Jurkat, Clone E6-1 (cell line): ENCODE results near the gene PGS1.

Source experiments
- DNase-seq: peaks from one replicate; pipeline ENCODE4 v3.0.0-alpha.2; 2011; ENCODE audit warnings: low read depth, low spot score
- H3K4me3 ChIP-seq: 2 replicates; pipeline ENCODE4 v1.5.1; 2011; ENCODE audit warnings: mild to moderate bottlenecking, low read length, control low read depth, moderate library complexity

PGS1 gene

DNA sequence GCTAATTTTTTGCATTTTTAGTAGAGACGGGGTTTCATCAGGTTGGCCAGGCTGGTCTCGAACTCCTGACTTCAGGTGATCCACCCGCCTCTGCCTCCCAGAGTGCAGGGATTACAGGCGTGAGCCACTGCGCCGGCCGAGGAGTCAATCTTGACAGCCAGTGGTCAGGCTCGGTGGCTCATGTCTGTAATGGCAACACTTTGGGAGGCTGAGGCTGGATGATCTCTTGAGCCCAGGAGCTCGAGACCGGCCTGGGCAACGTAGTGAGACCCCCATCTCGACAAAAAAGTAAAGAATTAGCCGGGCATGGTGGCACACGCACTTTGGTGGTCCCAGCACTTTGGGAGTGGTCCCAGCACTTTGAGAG, 608 bp upstream of the PGS1 start:
- DNase-seq: no peak
- H3K4me3 ChIP-seq: peak overlapping the region; percentile 75

DNA sequence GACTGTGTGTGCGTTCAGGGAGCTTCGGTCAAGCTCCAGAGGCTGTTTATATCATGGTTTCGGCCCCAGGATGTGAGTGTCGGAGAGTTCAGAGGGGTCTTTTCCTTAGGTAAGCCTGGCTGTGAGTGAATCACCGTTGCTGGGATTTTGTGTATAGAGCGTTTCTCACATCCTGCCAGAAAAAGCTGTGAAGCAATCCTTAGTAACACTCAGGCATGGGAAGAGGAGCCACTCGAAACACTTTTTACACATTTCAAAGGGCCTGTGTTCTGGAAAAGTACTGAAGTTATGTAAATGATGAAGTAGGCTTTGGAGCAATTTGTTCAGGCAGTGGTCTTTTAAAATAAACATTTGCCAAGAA, 662 bp downstream of the PGS1 start:
- DNase-seq: no peak
- H3K4me3 ChIP-seq: peak overlapping the region; percentile 75

GRCh38 chr17:78380370-78380769, 1.9 kb downstream of the PGS1 start:
- no peak overlapping the region for H3K4me3 ChIP-seq
- DNase-seq: no peak

GRCh38 chr17:78381601-78382232, 3.3 kb downstream of the PGS1 start:
- no peak overlapping the region for H3K4me3 ChIP-seq
- DNase-seq: no peak

DNA sequence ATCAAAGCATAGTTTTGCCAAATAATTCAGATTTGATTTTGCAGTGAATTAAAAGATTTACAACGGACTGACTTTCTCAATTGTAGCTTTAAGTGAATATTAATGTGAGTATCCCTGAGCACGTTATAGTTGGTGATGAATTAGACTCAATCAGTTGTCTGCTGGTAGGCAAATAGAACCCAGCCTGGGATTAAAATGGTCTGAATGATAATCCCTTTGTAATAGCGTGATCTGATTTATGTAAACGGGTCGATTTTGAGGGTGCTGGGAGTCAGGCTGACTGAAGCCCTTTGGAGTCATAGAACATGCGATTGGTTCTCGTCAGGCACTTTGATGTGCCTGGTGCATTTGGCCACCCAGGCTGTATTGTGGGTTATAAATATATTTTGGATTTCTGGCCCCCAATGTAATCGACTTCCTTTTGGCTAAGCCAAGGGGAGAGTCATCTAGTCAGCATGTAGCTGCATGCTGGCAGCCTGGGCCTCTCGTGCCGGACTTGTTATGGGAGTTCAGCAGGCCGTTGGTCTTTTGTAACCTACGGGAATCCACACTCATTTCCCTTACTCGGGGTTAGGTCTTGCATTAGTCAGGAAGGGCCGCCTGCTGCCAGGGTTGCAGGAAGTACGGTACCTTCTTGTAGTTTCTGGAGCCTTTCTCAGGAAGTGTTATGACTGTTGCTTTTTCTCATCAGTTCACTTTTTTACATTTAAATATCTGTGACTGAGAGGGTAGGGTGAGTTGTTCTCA, 5.4 kb downstream of the PGS1 start:
- no peak overlapping the region for H3K4me3 ChIP-seq
- no peak for DNase-seq

- DNase-seq: no peak
- no peak overlapping the region for H3K4me3 ChIP-seq
Observed at GRCh38 chr17:78384479-78385175, 6.2 kb downstream of the PGS1 start.

DNA sequence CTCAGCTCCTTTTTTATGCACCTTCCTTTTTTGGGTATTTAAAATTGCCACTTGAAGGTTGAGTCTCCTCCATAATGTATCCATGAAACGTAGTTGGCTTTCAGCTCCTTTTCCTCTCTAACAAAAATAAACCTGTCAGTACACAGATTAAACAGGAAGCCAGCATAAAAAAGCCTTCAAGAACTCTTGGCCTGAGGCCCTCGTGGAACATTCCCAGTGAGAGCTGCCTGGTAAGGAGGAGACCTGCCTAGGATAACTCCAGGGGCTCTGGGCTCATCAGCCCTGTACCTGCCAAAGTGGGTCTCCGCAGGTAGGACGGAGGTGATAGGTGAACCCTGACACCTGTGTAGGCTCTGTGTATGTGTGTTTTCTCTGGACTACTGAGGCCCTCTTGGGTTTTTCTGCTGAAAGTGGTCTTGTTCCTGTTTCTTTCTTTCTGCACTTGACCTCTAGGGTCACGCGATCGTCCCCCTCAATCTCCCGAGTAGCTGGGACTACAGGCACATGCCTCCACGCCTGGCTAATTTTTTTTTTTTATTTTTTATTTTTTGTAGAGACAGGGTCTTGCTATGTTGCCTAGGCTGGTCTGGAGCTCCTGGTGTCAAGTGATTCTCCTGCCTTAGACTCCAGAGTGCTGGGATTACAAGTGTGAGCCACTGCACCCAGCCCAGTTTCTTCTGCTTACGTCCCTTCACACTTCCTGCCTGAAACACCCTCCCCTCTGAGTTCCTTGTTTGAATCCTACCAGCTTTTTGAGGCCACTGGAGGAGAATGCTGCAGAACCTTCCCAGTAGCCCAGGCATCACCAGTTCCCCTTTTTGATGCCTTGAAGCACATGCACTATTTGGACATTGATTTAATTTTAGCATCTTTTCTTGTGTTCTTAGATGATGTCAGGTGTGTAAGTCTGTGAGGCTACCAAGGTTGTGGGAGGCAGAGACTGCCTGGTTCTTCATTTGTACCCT, 9.8 kb downstream of the PGS1 start:
- H3K4me3 ChIP-seq: no peak overlapping the region
- DNase-seq: no peak

DNA sequence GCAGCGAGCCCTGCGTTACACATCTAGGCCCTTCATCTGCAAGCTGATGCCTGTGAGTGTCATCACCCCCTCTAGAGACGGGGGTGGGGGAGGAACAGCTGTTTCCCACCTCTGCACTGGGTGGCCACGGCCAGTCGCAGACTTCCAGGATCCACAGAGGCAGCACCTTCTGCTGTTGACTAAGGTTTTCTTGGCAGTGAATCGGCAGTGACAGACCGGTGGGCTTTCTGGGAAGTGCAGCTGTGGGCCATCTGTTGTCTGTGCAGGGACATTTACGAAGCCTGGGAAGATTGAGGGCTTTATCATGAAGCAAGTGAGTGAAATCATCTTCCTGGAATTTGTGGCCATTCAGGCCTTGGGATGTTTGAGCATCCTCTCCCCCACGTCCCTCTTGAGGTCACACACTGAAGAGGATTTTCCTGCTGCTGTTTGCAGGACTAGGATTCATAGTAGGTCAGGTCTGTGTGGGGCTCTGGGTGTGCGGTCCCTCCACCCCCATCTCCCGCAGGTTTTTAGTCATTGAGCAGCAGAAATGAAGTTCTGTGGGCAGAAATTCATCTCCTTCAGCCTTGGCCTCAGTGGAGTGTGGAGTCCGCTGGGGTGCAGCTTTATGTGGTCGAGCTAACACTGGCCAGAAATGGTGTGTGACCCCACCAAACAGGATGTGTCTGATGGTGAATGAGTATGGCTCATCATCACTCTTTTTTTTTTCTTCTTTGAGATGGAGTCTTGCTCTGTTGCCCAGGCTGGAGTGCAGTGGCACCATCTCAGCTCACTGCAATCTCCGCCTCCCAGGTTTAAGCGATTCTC, 12.0 kb downstream of the PGS1 start:
- no peak for DNase-seq
- no peak overlapping the region for H3K4me3 ChIP-seq

- H3K4me3 ChIP-seq: no peak overlapping the region
- DNase-seq: no peak
Observed at GRCh38 chr17:78391051-78391431, 12.6 kb downstream of the PGS1 start.

- no peak overlapping the region for H3K4me3 ChIP-seq
- no peak for DNase-seq
Observed at GRCh38 chr17:78391843-78392242, 13.4 kb downstream of the PGS1 start.

DNA sequence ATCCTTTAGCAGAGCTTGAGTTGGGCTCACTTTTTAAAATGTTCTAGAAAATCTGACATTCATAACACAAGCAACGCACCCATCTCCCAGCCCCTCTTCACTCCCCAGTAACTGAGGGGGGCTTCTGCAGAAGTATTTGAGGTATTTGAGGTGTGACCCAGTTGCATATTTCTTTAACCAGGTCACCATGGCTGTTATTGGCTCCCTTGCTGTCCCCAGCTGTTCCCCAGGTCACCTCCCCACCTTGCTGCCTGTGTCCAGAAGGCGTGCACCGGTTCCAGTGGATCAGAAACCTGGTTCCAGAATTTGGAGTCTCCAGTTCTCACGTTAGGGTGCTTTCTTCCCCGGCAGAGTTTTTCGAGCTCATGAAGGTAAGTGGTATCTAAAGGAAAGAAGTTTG, 13.8 kb downstream of the PGS1 start:
- DNase-seq: no peak

GRCh38 chr17:78393575-78393974, 15.1 kb downstream of the PGS1 start:
- no peak overlapping the region for H3K4me3 ChIP-seq
- DNase-seq: no peak

More for the DNA sequence above, 13.8 kb downstream of the PGS1 start:
- H3K4me3 ChIP-seq: no peak overlapping the region

DNA sequence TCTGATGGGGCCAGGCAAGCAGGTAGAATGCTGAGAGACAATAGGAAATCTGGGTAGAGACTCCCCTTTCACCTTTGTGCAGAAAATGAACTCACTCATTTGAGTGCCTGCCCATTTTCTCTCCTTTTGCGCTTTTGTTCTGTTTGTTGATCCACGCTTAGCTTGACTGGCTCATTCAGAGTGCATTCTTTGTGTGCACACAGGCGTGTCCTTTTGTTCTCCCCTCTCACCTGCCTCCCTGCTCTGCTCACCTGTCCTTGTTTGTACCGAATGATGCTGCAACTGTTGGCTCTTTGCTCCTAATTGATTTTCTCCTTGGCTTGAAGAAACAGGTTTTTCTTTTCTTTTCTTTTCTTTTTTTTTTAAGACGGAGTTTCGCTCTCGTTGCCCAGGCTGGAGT, 15.8 kb downstream of the PGS1 start:
- H3K4me3 ChIP-seq: no peak overlapping the region
- no peak for DNase-seq

GRCh38 chr17:78395155-78395554, 16.7 kb downstream of the PGS1 start:
- DNase-seq: no peak
- H3K4me3 ChIP-seq: no peak overlapping the region

- no peak for DNase-seq
- H3K4me3 ChIP-seq: no peak overlapping the region
Observed at GRCh38 chr17:78396441-78397337, 18.2 kb downstream of the PGS1 start.

GRCh38 chr17:78397681-78398101, 19.2 kb downstream of the PGS1 start:
- no peak for DNase-seq
- H3K4me3 ChIP-seq: no peak overlapping the region

DNA sequence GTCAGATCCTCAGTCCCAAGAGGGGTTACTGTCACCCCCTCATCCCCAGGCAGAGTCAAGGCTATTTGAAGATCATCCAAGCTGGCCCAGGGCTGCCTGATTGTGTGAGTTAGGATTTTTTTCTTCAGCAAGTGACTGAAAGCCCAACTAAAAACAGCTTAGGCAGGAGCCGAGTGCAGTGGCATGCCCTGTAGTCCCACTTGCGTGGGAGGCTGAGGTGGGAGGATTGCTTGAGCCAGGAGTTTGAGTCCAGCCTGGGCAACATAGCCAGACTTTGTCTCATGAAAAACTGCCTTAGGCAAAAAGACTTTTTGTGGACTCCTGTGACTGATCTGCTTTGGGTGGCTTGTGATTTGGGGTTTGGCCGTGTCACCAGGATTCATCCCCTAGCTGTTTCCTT, 19.9 kb downstream of the PGS1 start:
- DNase-seq: no peak
- no peak overlapping the region for H3K4me3 ChIP-seq
